Measurements from ENCODE around the gene SLC39A8. TPM values are rescaled to one million over a fixed set of nuclear protein-coding genes. Genes with fewer than 3 reads are reported as not detected.
A peak's percentile ranks its signal among the peaks of the same experiment; 100 is the strongest.

Gene SLC39A8
- 9.9 TPM for polyA plus RNA-seq (2013, experiment 1 of 2)
- polyA plus RNA-seq (2013, experiment 2 of 2), result 10.2 TPM

DNA sequence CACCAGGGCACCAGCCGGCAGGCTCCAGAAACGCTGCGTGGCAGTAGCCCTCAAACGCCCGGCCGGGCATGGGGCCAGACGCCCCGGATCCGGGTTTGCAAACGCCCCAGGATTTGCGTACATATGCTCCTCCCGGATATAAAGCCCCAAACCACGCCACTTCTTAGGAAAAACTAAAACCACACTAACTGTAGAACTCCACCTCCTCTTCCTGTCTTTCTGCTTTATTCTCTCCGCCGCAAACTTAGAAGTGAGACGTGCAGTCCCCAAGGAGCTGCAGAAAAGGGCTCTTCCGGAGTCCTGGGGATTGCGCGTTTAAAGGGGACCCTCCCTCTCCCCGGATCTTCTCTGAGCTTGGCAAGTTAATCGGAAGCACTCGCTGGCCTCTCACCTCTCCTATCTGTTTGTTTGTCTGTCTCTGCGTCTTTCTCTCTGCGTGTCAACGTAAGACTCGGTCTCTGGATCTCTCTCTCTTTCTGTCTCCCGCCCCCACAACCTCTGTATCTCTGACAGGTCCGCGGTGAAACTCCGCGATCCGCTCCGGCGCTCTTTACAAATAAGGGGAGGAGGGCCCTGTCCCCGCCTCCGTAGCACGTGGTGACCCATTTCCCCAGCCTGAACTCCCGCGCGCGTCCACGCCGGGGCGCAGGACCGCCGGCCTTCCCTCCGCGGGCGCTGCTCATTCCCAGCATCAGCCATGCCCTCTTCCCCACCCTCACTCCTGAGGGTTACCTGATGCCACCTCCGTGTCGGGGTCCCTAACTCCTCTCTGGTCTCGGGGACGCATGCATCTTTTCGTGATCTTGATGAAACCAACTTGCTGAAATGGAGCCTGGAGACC lies at the start of gene SLC39A8:
Gene SLC39A8, minus strand, starts transcription at position 529 of the 841 bp plus-strand sequence. CDS start 820 bp downstream, outside the sequence.
- no CpG with 5 or more reads among the region's 54 CpGs for WGBS, 2 donors (ENCODE audit: extremely low coverage in 2 of 2, insufficient read length in 2 of 2, insufficient replicate concordance in 1 of 2)
- DNase-seq (ENCODE audit: low spot score), result peak; percentile 74
- peak within 1 kb of the TSS; percentile 40 for H3K23ac ChIP-seq (ENCODE audit: low read depth, low read length, poor library complexity)
- H2BK15ac ChIP-seq (ENCODE audit: low read length), result no peak within 1 kb of the TSS
- H3K18ac ChIP-seq (ENCODE audit: low read length), result peak within 1 kb of the TSS; percentile 93
- H3K4ac ChIP-seq (ENCODE audit: low read length), result no peak within 1 kb of the TSS
- H2AFZ ChIP-seq (ENCODE audit: low read length), result peak within 1 kb of the TSS; percentile 98
- H3K4me3 ChIP-seq (ENCODE audit: low read length in 2 of 2), result peak within 1 kb of the TSS; percentile 53 to 84
- no peaks in the 10 kb centered on the region for H3K36me3 ChIP-seq (replicated peaks in 1 of 2; ENCODE audit: control insufficient read depth in 2 of 2, insufficient read depth in 2 of 2, low read length in 2 of 2)
- no peaks in the 10 kb centered on the region for H3K9me3 ChIP-seq (replicated peaks in 1 of 2; ENCODE audit: control insufficient read depth in 2 of 2, insufficient read depth in 1 of 2, low read depth in 1 of 2, low read length in 2 of 2)
- H3K4me1 ChIP-seq (ENCODE audit: control insufficient read depth in 2 of 2, insufficient read depth in 1 of 2, low read depth in 1 of 2, low read length in 2 of 2), result peaks cover 0 to 1% of the 10 kb centered on the region in 2 donors
- H2BK5ac ChIP-seq (ENCODE audit: low read length), result no peak within 1 kb of the TSS
- H3K27me3 ChIP-seq (ENCODE audit: control insufficient read depth in 3 of 3, insufficient read depth in 3 of 3, low read depth in 1 of 3, low read length in 3 of 3), result peaks cover 0 to 49% (median 0%) of the 10 kb centered on the region in 3 experiments
- H3K9ac ChIP-seq (ENCODE audit: low read depth, low read length, poor library complexity), result peak within 1 kb of the TSS; percentile 82
- no peaks in the 10 kb centered on the region for H3K79me1 ChIP-seq (ENCODE audit: low read depth, low read length)
- H3K27ac ChIP-seq (replicated peaks; ENCODE audit: low read length), result peak within 1 kb of the TSS; percentile 13
- H3K4me2 ChIP-seq (ENCODE audit: insufficient read depth, low read length, poor library complexity, severe bottlenecking), result peak within 1 kb of the TSS; percentile 94
- H2BK120ac ChIP-seq (ENCODE audit: low read depth, low read length), result no peak within 1 kb of the TSS
- no peak within 1 kb of the TSS for H3K14ac ChIP-seq (ENCODE audit: low read length)
- H4K91ac ChIP-seq (ENCODE audit: low read depth, low read length, poor library complexity), result no peak within 1 kb of the TSS
- peak within 1 kb of the TSS; percentile 30 for H2AK5ac ChIP-seq (ENCODE audit: low read depth, low read length)
- H2BK12ac ChIP-seq (ENCODE audit: low read length), result peak within 1 kb of the TSS; percentile 8
- no peak within 1 kb of the TSS for H4K8ac ChIP-seq (ENCODE audit: low read depth, low read length)

DNA sequence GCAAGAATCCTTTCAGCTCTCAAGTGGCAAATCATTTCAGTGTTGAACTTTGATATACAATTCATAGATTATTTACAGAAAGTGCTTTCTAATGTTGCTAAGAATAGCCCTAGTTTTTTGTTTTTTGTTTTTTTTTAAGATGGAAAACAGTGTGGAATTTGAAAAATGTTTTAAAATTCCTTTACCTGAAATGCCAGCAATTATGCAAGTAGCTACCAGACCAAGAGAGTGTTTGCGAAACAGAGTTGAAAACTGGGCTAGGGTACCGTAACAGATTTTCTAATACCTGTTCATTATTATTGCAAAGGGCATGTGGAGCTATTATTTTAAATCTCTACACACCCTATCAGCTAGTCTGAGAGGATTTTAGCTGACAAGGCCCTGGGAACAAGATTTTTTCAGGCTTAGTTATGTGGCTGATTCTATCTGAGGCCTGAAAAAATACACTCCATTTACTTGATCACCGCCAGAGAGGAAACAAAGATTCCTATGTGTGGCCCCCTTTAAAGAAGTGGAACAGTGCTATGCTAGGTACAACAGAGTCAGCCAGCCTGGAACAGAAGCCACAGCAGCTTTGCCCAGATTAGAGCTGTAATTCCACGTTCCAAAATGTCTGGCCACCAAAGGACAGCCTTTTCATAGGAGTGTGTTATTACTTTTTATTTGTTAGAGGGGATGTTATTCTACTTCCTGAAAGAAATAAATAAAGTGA lies 46.9 kb upstream of the SLC39A8 start:
- Histone ChIP-seq H3K9ac (ENCODE audit: low read depth, low read length, poor library complexity) (no peak overlapping the region), H3K4me1 (ENCODE audit: control insufficient read depth in 2 of 2, insufficient read depth in 1 of 2, low read depth in 1 of 2, low read length in 2 of 2) (no peaks in the 10 kb centered on the region), H3K4me2 (ENCODE audit: insufficient read depth, low read length, poor library complexity, severe bottlenecking) (no peak overlapping the region), H3K23ac (ENCODE audit: low read depth, low read length, poor library complexity) (no peak overlapping the region), H2BK120ac (ENCODE audit: low read depth, low read length) (no peak overlapping the region), H4K8ac (ENCODE audit: low read depth, low read length) (no peak overlapping the region), H3K79me1 (ENCODE audit: low read depth, low read length) (no peaks in the 10 kb centered on the region), H2BK5ac (ENCODE audit: low read length) (no peak overlapping the region), H3K4ac (ENCODE audit: low read length) (no peak overlapping the region), H3K27me3 (ENCODE audit: control insufficient read depth in 3 of 3, insufficient read depth in 3 of 3, low read depth in 1 of 3, low read length in 3 of 3) (no peaks in the 10 kb centered on the region), H3K36me3 (replicated peaks in 1 of 2; ENCODE audit: control insufficient read depth in 2 of 2, insufficient read depth in 2 of 2, low read length in 2 of 2) (no peaks in the 10 kb centered on the region), H4K91ac (ENCODE audit: low read depth, low read length, poor library complexity) (no peak overlapping the region), H2AFZ (ENCODE audit: low read length) (no peak overlapping the region), H3K4me3 (ENCODE audit: low read length in 2 of 2) (no peak overlapping the region), H3K14ac (ENCODE audit: low read length) (no peak overlapping the region), H2BK12ac (ENCODE audit: low read length) (no peak overlapping the region), H2BK15ac (ENCODE audit: low read length) (no peak overlapping the region), H3K18ac (ENCODE audit: low read length) (no peak overlapping the region), H3K27ac (replicated peaks; ENCODE audit: low read length) (no peak overlapping the region), H3K9me3 (replicated peaks in 1 of 2; ENCODE audit: control insufficient read depth in 2 of 2, insufficient read depth in 1 of 2, low read depth in 1 of 2, low read length in 2 of 2) (no peaks in the 10 kb centered on the region), H2AK5ac (ENCODE audit: low read depth, low read length) (no peak overlapping the region)
- no peak for DNase-seq (ENCODE audit: low spot score)
- no CpG with 5 or more reads among the region's 4 CpGs for WGBS, 2 donors (ENCODE audit: extremely low coverage in 2 of 2, insufficient read length in 2 of 2, insufficient replicate concordance in 1 of 2)

DNA sequence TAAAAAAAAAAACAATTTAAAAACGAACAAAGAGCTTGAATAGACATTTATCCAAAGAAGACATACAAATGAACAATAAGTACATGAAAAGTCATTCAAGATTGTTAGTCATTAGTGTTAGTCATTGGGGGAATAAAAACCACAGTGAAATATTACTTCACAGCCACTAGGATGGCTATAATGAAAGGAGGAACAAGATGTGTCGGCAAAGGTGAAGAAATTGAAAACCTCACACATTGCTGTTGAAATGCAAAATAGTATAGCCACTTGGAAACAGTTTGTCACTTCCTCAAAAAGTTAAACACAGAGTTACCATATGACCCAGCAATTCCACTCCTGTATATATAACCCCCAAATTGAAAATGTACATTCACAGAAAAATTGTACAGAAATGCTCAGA lies 45.2 kb upstream of the SLC39A8 start:
- Histone ChIP-seq H2AK5ac (ENCODE audit: low read depth, low read length) (no peak overlapping the region), H3K9ac (ENCODE audit: low read depth, low read length, poor library complexity) (no peak overlapping the region), H3K27me3 (ENCODE audit: control insufficient read depth in 3 of 3, insufficient read depth in 3 of 3, low read depth in 1 of 3, low read length in 3 of 3) (no peaks in the 10 kb centered on the region), H3K4me1 (ENCODE audit: control insufficient read depth in 2 of 2, insufficient read depth in 1 of 2, low read depth in 1 of 2, low read length in 2 of 2) (no peaks in the 10 kb centered on the region), H3K4ac (ENCODE audit: low read length) (no peak overlapping the region), H3K14ac (ENCODE audit: low read length) (no peak overlapping the region), H2BK5ac (ENCODE audit: low read length) (no peak overlapping the region), H3K4me3 (ENCODE audit: low read length in 2 of 2) (no peak overlapping the region), H3K23ac (ENCODE audit: low read depth, low read length, poor library complexity) (no peak overlapping the region), H3K18ac (ENCODE audit: low read length) (no peak overlapping the region), H3K27ac (replicated peaks; ENCODE audit: low read length) (no peak overlapping the region), H3K36me3 (replicated peaks in 1 of 2; ENCODE audit: control insufficient read depth in 2 of 2, insufficient read depth in 2 of 2, low read length in 2 of 2) (no peaks in the 10 kb centered on the region), H4K91ac (ENCODE audit: low read depth, low read length, poor library complexity) (no peak overlapping the region), H2BK12ac (ENCODE audit: low read length) (no peak overlapping the region), H4K8ac (ENCODE audit: low read depth, low read length) (no peak overlapping the region), H3K9me3 (replicated peaks in 1 of 2; ENCODE audit: control insufficient read depth in 2 of 2, insufficient read depth in 1 of 2, low read depth in 1 of 2, low read length in 2 of 2) (no peaks in the 10 kb centered on the region), H2BK15ac (ENCODE audit: low read length) (no peak overlapping the region), H2BK120ac (ENCODE audit: low read depth, low read length) (no peak overlapping the region), H3K4me2 (ENCODE audit: insufficient read depth, low read length, poor library complexity, severe bottlenecking) (no peak overlapping the region), H3K79me1 (ENCODE audit: low read depth, low read length) (no peaks in the 10 kb centered on the region), H2AFZ (ENCODE audit: low read length) (no peak overlapping the region)
- DNase-seq (ENCODE audit: low spot score), result no peak
- WGBS, 2 donors (ENCODE audit: extremely low coverage in 2 of 2, insufficient read length in 2 of 2, insufficient replicate concordance in 1 of 2), result no CpG with 5 or more reads among the region's 2 CpGs

DNA sequence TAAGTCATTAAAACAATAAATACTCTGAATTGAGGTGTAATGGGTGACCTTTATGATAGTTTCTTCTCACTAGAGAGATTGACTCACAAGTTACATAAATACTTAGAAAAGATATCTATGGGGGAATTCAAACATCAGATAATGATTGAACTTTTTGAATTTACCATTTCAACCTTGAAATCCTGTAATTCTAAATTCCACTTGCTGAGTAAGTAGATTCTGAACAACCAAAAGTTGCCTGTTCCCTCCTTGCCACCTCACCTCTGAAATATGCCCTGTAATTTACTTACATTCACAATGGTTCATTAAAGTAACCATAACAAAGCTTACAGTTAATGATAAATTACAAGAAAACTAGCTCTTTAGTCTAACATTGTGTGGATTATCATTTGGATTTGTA lies 43.3 kb upstream of the SLC39A8 start:
- H3K4me3 ChIP-seq (ENCODE audit: low read length in 2 of 2), result no peak overlapping the region
- no peak overlapping the region for H2BK15ac ChIP-seq (ENCODE audit: low read length)
- H3K27ac ChIP-seq (replicated peaks; ENCODE audit: low read length), result no peak overlapping the region
- no peak overlapping the region for H3K9ac ChIP-seq (ENCODE audit: low read depth, low read length, poor library complexity)
- H3K18ac ChIP-seq (ENCODE audit: low read length), result no peak overlapping the region
- no peak overlapping the region for H2BK5ac ChIP-seq (ENCODE audit: low read length)
- no peak overlapping the region for H2AFZ ChIP-seq (ENCODE audit: low read length)
- H4K91ac ChIP-seq (ENCODE audit: low read depth, low read length, poor library complexity), result no peak overlapping the region
- H2AK5ac ChIP-seq (ENCODE audit: low read depth, low read length), result no peak overlapping the region
- no peaks in the 10 kb centered on the region for H3K36me3 ChIP-seq (replicated peaks in 1 of 2; ENCODE audit: control insufficient read depth in 2 of 2, insufficient read depth in 2 of 2, low read length in 2 of 2)
- H3K79me1 ChIP-seq (ENCODE audit: low read depth, low read length), result no peaks in the 10 kb centered on the region
- H4K8ac ChIP-seq (ENCODE audit: low read depth, low read length), result no peak overlapping the region
- no peak overlapping the region for H2BK120ac ChIP-seq (ENCODE audit: low read depth, low read length)
- no peak overlapping the region for H2BK12ac ChIP-seq (ENCODE audit: low read length)
- H3K4me2 ChIP-seq (ENCODE audit: insufficient read depth, low read length, poor library complexity, severe bottlenecking), result no peak overlapping the region
- H3K4me1 ChIP-seq (ENCODE audit: control insufficient read depth in 2 of 2, insufficient read depth in 1 of 2, low read depth in 1 of 2, low read length in 2 of 2), result no peaks in the 10 kb centered on the region
- H3K23ac ChIP-seq (ENCODE audit: low read depth, low read length, poor library complexity), result no peak overlapping the region
- H3K27me3 ChIP-seq (ENCODE audit: control insufficient read depth in 3 of 3, insufficient read depth in 3 of 3, low read depth in 1 of 3, low read length in 3 of 3), result no peaks in the 10 kb centered on the region
- no peak overlapping the region for H3K4ac ChIP-seq (ENCODE audit: low read length)
- DNase-seq (ENCODE audit: low spot score), result no peak
- H3K14ac ChIP-seq (ENCODE audit: low read length), result no peak overlapping the region
- H3K9me3 ChIP-seq (replicated peaks in 1 of 2; ENCODE audit: control insufficient read depth in 2 of 2, insufficient read depth in 1 of 2, low read depth in 1 of 2, low read length in 2 of 2), result no peaks in the 10 kb centered on the region
